HepG2 (cell line): ENCODE measurements around the gene STH. TPM values are rescaled to one million over a fixed set of nuclear protein-coding genes. Genes with fewer than 3 reads are reported as not detected.

Source experiments
- ADNP ChIP-seq: sonication (generic); formaldehyde crosslinking; IDR thresholded peaks from 2 replicates; pipeline ENCODE4 v1.4.0; 2020; ENCODE audit warnings: missing genetic modification reagents
- MAFF ChIP-seq: IDR thresholded peaks from 2 replicates; pipeline ENCODE4 v1.6.1; 2011; ENCODE audit warnings: low read depth, low read length, improper control_type of control experiment
- MEIS1 ChIP-seq: sonication (generic); formaldehyde crosslinking; IDR thresholded peaks from 2 replicates; pipeline ENCODE4 v1.9.0; 2021; ENCODE audit warnings: mild to moderate bottlenecking, missing genetic modification reagents, moderate library complexity, borderline replicate concordance
- RAD21 ChIP-seq: fragments of 450-650 bp; formaldehyde crosslinking; IDR thresholded peaks from 2 replicates; pipeline ENCODE4 v1.5.0; 2020; ENCODE audit warnings: mild to moderate bottlenecking
- SMAD1 ChIP-seq: sonication (generic); formaldehyde crosslinking; IDR thresholded peaks from 2 replicates; pipeline ENCODE4 v1.4.0; 2020; ENCODE audit warnings: missing genetic modification reagents, low read depth, mild to moderate bottlenecking, borderline replicate concordance
- SMAD9 ChIP-seq: sonication (generic); formaldehyde crosslinking; IDR thresholded peaks from 2 replicates; pipeline ENCODE4 v1.5.1; 2020; ENCODE audit warnings: mild to moderate bottlenecking, missing genetic modification reagents
- SOX5 ChIP-seq: IDR thresholded peaks from 2 replicates; pipeline ENCODE4 v1.6.1; 2016; ENCODE audit warnings: borderline replicate concordance
- SRSF1 ChIP-seq: fragments of 200-400 bp; formaldehyde crosslinking; optimal IDR thresholded peaks from 2 replicates; pipeline ENCODE3; 2017; ENCODE audit warnings: mild to moderate bottlenecking, low read depth, low read length, moderate library complexity
- TAF15 ChIP-seq: fragments of 200-400 bp; formaldehyde crosslinking; IDR thresholded peaks from one replicate; pipeline ENCODE4 v1.6.1; 2018; ENCODE audit warnings: mild to moderate bottlenecking, low read depth, low read length; ENCODE audit not compliant: poor library complexity, severe bottlenecking
- TCF12 ChIP-seq, 2 experiments: fragments of 450-650 bp in 1 of 2; sonication (generic) in 1 of 2; formaldehyde crosslinking in 1 of 2; IDR thresholded peaks; 2 replicates each; pipeline versions ENCODE4 v1.6.1 to v1.8.0; 2017 to 2022; ENCODE audit warnings: antibody characterized with exemption in 1 of 2, mild to moderate bottlenecking in 1 of 2, missing genetic modification reagents in 1 of 2, moderate library complexity in 1 of 2
- TCF7 ChIP-seq: sonication (generic); IDR thresholded peaks from 2 replicates; pipeline ENCODE4 v1.6.1; 2016; ENCODE audit warnings: antibody characterized with exemption, low read depth
- TOPORS ChIP-seq: sonication (generic); formaldehyde crosslinking; IDR thresholded peaks from 2 replicates; pipeline ENCODE4 v1.8.0; 2023; ENCODE audit warnings: mild to moderate bottlenecking, missing genetic modification reagents
- TSC22D2 ChIP-seq: sonication (generic); formaldehyde crosslinking; IDR thresholded peaks from 2 replicates; pipeline ENCODE4 v1.5.1; 2020; ENCODE audit warnings: missing genetic modification reagents, mild to moderate bottlenecking, borderline replicate concordance
- ZNF232 ChIP-seq: sonication (generic); formaldehyde crosslinking; IDR thresholded peaks from 2 replicates; pipeline ENCODE4 v1.4.0; 2020; ENCODE audit warnings: missing genetic modification reagents, borderline replicate concordance
- ZNF737 ChIP-seq: sonication (generic); formaldehyde crosslinking; IDR thresholded peaks from 2 replicates; pipeline ENCODE4 v1.5.0; 2020; ENCODE audit warnings: missing genetic modification reagents, mild to moderate bottlenecking, borderline replicate concordance
- ZNF775 ChIP-seq: sonication (generic); formaldehyde crosslinking; IDR thresholded peaks from 2 replicates; pipeline ENCODE4 v1.4.0; 2020; ENCODE audit warnings: missing genetic modification reagents, mild to moderate bottlenecking, moderate library complexity, borderline replicate concordance
- ZNF781 ChIP-seq: sonication (generic); formaldehyde crosslinking; IDR thresholded peaks from 2 replicates; pipeline ENCODE4 v1.5.1; 2020; ENCODE audit warnings: borderline replicate concordance, mild to moderate bottlenecking, missing genetic modification reagents; ENCODE audit errors: not compliant biosample characterization
- ZNF83 ChIP-seq: sonication (generic); formaldehyde crosslinking; IDR thresholded peaks from 2 replicates; pipeline ENCODE4 v1.4.0; 2020; ENCODE audit warnings: missing genetic modification reagents, mild to moderate bottlenecking, borderline replicate concordance
- polyA plus RNA-seq, 8 experiments: library from polyadenylated mRNA; depleted of rRNA in 3 of 8; stranded (reverse) in 7 of 8; unstranded in 1 of 8; fragments of >200 nt; fragmentation: Illumina TruSeq in 4 of 8; extraction: Trizol in 4 of 8; gene quantifications; 2 replicates each; pipeline versions ENCODE4 v1.2.1 to v1.2.3, GENCODE V29; 2011 to 2016; ENCODE audit warnings: low read depth in 4 of 8, missing spikeins in 1 of 8, mixed read lengths in 1 of 8; ENCODE audit not compliant: insufficient read depth in 1 of 8
- total RNA-seq, 5 experiments: library from RNA; depleted of rRNA; stranded (reverse); fragments of >200 nt; fragmentation: Illumina TruSeq; extraction: Trizol; gene quantifications; 2 replicates each; pipeline ENCODE4 v1.2.3, GENCODE V29; 2016; ENCODE audit warnings: low read depth in 1 of 5
- TF ChIP-seq, protein P1 (sequence below): sonication (generic); formaldehyde crosslinking; IDR thresholded peaks from 2 replicates; pipeline ENCODE4 v1.4.0; 2020; ENCODE audit warnings: missing genetic modification reagents
- TF ChIP-seq, protein P2 (sequence below), 2 experiments: IDR thresholded peaks; 2 replicates each; pipeline ENCODE4 v1.6.1; 2011 to 2012; ENCODE audit warnings: low read length in 2 of 2, borderline replicate concordance in 1 of 2, low read depth in 1 of 2, mild to moderate bottlenecking in 1 of 2, moderate library complexity in 1 of 2
- TF ChIP-seq, protein P3 (sequence below): IDR thresholded peaks from 2 replicates; pipeline ENCODE4 v1.6.1; 2016; ENCODE audit warnings: control low read depth

Gene STH
- total and polyA plus RNA-seq, 2 of the 13 experiments (the other 11 are each of a cell fraction or from before 2014, with no cell fraction given) = not detected

DNA sequence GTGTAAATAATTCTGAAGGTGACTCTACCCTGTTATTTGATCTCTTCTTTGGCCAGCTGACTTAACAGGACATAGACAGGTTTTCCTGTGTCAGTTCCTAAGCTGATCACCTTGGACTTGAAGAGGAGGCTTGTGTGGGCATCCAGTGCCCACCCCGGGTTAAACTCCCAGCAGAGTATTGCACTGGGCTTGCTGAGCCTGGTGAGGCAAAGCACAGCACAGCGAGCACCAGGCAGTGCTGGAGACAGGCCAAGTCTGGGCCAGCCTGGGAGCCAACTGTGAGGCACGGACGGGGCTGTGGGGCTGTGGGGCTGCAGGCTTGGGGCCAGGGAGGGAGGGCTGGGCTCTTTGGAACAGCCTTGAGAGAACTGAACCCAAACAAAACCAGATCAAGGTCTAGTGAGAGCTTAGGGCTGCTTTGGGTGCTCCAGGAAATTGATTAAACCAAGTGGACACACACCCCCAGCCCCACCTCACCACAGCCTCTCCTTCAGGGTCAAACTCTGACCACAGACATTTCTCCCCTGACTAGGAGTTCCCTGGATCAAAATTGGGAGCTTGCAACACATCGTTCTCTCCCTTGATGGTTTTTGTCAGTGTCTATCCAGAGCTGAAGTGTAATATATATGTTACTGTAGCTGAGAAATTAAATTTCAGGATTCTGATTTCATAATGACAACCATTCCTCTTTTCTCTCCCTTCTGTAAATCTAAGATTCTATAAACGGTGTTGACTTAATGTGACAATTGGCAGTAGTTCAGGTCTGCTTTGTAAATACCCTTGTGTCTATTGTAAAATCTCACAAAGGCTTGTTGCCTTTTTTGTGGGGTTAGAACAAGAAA is 5.1 kb downstream of the STH start (continued):
- TF ChIP-seq MEIS1 = peak; percentile 45; the same call in 1 of the 2 replicates
- TF ChIP-seq, protein P1, sequence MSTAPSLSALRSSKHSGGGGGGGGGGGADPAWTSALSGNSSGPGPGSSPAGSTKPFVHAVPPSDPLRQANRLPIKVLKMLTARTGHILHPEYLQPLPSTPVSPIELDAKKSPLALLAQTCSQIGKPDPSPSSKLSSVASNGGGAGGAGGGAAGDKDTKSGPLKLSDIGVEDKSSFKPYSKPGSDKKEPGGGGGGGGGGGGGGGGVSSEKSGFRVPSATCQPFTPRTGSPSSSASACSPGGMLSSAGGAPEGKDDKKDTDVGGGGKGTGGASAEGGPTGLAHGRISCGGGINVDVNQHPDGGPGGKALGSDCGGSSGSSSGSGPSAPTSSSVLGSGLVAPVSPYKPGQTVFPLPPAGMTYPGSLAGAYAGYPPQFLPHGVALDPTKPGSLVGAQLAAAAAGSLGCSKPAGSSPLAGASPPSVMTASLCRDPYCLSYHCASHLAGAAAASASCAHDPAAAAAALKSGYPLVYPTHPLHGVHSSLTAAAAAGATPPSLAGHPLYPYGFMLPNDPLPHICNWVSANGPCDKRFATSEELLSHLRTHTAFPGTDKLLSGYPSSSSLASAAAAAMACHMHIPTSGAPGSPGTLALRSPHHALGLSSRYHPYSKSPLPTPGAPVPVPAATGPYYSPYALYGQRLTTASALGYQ (CRISPR knock-in tag) = peak; percentile 72; the same call in 1 of the 2 replicates
- TF ChIP-seq SMAD1 = peak; percentile 67; the same call in 1 of the 2 replicates
- TF ChIP-seq MAFF = no peak
- no peak for TF ChIP-seq ZNF781 (CRISPR knock-in tag)
- 0 out of 2 replicates have a peak, but pooled peaks have one; percentile 9 for TF ChIP-seq RAD21
- TF ChIP-seq ZNF83 (CRISPR knock-in tag) = peak; percentile 80; the same call in 1 of the 2 replicates
- TF ChIP-seq, protein P2, sequence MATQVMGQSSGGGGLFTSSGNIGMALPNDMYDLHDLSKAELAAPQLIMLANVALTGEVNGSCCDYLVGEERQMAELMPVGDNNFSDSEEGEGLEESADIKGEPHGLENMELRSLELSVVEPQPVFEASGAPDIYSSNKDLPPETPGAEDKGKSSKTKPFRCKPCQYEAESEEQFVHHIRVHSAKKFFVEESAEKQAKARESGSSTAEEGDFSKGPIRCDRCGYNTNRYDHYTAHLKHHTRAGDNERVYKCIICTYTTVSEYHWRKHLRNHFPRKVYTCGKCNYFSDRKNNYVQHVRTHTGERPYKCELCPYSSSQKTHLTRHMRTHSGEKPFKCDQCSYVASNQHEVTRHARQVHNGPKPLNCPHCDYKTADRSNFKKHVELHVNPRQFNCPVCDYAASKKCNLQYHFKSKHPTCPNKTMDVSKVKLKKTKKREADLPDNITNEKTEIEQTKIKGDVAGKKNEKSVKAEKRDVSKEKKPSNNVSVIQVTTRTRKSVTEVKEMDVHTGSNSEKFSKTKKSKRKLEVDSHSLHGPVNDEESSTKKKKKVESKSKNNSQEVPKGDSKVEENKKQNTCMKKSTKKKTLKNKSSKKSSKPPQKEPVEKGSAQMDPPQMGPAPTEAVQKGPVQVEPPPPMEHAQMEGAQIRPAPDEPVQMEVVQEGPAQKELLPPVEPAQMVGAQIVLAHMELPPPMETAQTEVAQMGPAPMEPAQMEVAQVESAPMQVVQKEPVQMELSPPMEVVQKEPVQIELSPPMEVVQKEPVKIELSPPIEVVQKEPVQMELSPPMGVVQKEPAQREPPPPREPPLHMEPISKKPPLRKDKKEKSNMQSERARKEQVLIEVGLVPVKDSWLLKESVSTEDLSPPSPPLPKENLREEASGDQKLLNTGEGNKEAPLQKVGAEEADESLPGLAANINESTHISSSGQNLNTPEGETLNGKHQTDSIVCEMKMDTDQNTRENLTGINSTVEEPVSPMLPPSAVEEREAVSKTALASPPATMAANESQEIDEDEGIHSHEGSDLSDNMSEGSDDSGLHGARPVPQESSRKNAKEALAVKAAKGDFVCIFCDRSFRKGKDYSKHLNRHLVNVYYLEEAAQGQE (IDR thresholded peaks at IDR 0.05; ENCODE audit: borderline replicate concordance in 1 of 2, low read depth in 1 of 2, low read length in 2 of 2) = no peak; a peak in 2 of 4 replicates
- TF ChIP-seq, protein P3, sequence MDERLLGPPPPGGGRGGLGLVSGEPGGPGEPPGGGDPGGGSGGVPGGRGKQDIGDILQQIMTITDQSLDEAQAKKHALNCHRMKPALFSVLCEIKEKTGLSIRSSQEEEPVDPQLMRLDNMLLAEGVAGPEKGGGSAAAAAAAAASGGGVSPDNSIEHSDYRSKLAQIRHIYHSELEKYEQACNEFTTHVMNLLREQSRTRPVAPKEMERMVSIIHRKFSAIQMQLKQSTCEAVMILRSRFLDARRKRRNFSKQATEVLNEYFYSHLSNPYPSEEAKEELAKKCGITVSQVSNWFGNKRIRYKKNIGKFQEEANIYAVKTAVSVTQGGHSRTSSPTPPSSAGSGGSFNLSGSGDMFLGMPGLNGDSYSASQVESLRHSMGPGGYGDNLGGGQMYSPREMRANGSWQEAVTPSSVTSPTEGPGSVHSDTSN = no peak
- TF ChIP-seq TAF15 = no peak
- TF ChIP-seq TCF7 = no peak
- TF ChIP-seq ZNF737 (CRISPR knock-in tag) = no peak
- TF ChIP-seq ADNP (CRISPR knock-in tag) = peak; percentile 14; the same call in 1 of the 2 replicates
- TF ChIP-seq SRSF1 = peak; percentile 82
- no peak for TF ChIP-seq SMAD9
- TF ChIP-seq TOPORS (CRISPR knock-in tag) = no peak; the same call in 1 of the 2 replicates
- TF ChIP-seq SOX5 (CRISPR knock-in tag) = peak; percentile 46; the same call in 1 of the 2 replicates
- no peak for TF ChIP-seq TCF12 (IDR thresholded peaks at IDR 0.05)
- TF ChIP-seq TCF12 (CRISPR knock-in tag; IDR thresholded peaks at IDR 0.05) = peak; percentile 85; the same call in 1 of the 2 replicates
- TF ChIP-seq ZNF775 (CRISPR knock-in tag) = peak; percentile 84; the same call in 1 of the 2 replicates
- TF ChIP-seq TSC22D2 (CRISPR knock-in tag) = peak; percentile 68; the same call in 1 of the 2 replicates
- peak; percentile 77; the same call in 1 of the 2 replicates for TF ChIP-seq ZNF232 (CRISPR knock-in tag)
